OCI-LY1 (cell line): Measurements from ENCODE around the gene FAM83C.

Experiments
- EZH2 ChIP-seq: fragments of 200-600 bp; sonication (generic), shearing (Covaris generic); IDR thresholded peaks from 2 replicates; pipeline ENCODE4 v1.8.0; 2017; ENCODE audit warnings: borderline replicate concordance, mixed run types, mild to moderate bottlenecking, antibody characterized with exemption, low read length, moderate library complexity, mixed read lengths
- TF ChIP-seq, protein P1 (sequence below): fragments of 200-600 bp; sonication (generic), shearing (Covaris generic); IDR thresholded peaks from 2 replicates; pipeline ENCODE4 v1.5.1; 2017; ENCODE audit warnings: mild to moderate bottlenecking, antibody characterized with exemption, low read length, moderate library complexity, mixed read lengths

DNA sequence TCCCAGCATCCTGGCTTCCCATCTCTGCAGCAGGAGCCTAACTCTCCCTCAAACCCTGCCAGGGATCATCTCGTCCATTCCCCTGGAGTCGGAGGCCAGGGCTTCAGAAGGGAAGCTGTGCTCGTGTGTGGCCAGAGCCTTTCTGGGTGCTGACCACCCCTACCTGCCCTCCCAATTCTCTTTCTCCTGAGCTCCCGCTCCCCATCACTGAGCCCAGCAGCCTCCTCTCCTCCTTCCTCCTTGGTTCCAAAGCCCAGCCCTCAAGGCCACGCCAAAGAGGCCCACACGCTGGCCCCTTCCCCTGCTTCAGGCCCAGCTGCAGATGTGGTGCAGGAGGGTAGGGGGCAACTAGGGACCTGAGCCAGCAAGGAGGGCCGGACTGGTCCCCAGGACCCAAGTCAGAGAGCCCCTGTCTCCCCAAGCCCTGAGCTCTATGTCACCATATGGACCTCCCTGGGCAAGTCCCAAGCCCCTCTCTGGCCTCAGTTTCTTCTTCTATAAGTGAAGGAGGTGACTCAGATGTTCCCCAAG, 1.3 kb downstream of the FAM83C start:
- TF ChIP-seq, protein P1, sequence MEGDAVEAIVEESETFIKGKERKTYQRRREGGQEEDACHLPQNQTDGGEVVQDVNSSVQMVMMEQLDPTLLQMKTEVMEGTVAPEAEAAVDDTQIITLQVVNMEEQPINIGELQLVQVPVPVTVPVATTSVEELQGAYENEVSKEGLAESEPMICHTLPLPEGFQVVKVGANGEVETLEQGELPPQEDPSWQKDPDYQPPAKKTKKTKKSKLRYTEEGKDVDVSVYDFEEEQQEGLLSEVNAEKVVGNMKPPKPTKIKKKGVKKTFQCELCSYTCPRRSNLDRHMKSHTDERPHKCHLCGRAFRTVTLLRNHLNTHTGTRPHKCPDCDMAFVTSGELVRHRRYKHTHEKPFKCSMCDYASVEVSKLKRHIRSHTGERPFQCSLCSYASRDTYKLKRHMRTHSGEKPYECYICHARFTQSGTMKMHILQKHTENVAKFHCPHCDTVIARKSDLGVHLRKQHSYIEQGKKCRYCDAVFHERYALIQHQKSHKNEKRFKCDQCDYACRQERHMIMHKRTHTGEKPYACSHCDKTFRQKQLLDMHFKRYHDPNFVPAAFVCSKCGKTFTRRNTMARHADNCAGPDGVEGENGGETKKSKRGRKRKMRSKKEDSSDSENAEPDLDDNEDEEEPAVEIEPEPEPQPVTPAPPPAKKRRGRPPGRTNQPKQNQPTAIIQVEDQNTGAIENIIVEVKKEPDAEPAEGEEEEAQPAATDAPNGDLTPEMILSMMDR, result no peak
- TF ChIP-seq EZH2, result no peak
